Endometrium (tissue), 2 donors: ENCODE data around the gene EXOG.

ENCODE experiments used
- FAIRE-seq: peaks from 2 replicates; lab custom pipeline; 2012; peaks lifted over from hg19 to GRCh38; lab: Jason Lieb, UNC
- donor health status: control.
- donor health status: control.

Gene EXOG

GRCh38 chr3:38474928-38475605 is 21.1 kb upstream of the EXOG start:
- no peak for FAIRE-seq

- FAIRE-seq = no peak
Observed at GRCh38 chr3:38475716-38476115, 20.4 kb upstream of the EXOG start.

DNA sequence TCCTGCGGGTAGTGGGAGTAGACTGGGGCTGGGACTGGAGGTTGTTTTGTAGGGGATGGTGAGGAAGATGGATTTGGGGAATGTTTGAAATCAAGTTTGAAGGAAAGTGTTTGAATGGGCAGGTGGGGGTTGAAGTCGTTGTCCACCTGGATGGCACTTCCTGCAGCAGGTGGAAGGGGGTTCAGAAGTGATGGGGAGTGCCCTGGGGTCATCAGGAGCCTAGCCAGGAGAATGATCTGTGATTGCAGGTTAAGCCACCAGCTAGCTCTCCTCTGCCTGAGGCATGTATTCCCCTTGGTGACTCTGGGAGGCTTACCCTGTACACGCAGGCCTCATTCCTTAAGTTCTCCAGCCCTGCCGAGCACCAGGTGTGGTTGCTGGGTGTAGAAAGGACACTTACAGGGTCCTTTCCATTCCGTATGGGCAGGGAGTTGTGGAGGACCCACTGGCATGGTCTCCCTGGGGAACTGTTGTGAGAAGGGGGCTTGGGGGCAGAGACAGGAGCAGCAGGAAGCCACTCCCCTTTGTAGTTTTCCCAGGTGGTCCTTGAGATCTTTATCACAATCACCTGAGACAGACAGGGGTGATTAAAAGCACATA is 19.9 kb upstream of the EXOG start:
- no peak for FAIRE-seq

DNA sequence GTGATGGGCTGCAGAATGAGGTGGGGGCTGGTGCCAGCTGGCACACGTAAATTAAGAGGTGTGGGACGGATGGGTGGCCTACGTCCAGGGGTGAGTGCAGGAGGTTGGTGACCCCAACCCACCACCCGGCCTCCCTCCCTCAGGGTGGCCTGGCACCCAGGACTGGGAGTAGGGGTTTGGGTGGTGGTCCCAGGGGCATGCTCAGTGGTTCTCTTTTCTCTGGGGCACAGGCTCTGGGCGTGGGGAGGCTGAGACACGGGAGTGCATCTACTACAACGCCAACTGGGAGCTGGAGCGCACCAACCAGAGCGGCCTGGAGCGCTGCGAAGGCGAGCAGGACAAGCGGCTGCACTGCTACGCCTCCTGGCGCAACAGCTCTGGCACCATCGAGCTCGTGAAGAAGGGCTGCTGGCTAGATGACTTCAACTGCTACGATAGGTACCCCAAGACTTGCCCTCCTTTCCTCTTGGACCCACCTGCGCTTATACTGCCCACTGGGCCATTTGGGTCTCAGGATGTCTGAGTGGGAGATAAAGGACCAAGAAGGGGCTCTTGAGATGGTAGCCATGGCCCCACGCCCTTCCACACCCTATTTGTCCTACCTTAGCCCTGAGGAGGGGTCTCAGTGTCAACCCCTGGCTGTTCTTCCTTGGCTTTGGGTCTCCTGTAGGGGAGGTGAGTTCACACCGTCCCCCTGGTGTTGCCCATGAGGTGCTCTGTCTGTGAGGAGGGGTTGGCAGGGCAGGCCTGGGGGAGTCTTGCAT is 18.9 kb upstream of the EXOG start:
- FAIRE-seq = no peak

GRCh38 chr3:38477839-38478450 is 18.2 kb upstream of the EXOG start:
- no peak for FAIRE-seq

- no peak for FAIRE-seq
Observed at GRCh38 chr3:38478901-38479300, 17.2 kb upstream of the EXOG start.

GRCh38 chr3:38479431-38480092 is 16.6 kb upstream of the EXOG start:
- FAIRE-seq = peak; percentile 26

- no peak for FAIRE-seq
Observed at GRCh38 chr3:38480093-38480445, 16.1 kb upstream of the EXOG start.

GRCh38 chr3:38480930-38481329 is 15.2 kb upstream of the EXOG start:
- FAIRE-seq = no peak

GRCh38 chr3:38482951-38483350 is 13.2 kb upstream of the EXOG start:
- no peak for FAIRE-seq

GRCh38 chr3:38487323-38487722 is 8.8 kb upstream of the EXOG start:
- no peak for FAIRE-seq

DNA sequence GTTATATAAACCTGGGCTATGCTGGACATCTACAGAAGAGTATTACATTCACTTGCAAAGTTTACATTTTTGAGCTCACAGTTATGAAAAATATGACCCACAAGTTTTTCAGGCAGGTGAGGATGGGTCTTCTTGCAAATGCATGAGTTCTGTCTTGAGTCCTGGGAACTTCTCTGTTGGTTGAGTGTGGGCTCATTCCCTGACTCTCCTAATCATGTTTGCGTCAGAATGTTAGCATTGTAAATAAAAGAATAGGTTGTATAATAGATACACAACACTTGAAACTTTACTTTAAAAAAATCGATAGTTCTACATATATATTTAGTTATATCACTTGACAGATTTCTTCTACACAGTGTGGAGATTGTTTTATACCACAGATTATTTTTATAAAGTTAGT is 7.2 kb upstream of the EXOG start:
- no peak for FAIRE-seq

GRCh38 chr3:38489766-38490165 is 6.4 kb upstream of the EXOG start:
- FAIRE-seq = no peak

- FAIRE-seq = no peak
Observed at GRCh38 chr3:38490281-38491030, 5.7 kb upstream of the EXOG start.

- no peak for FAIRE-seq
Observed at GRCh38 chr3:38491215-38491614, 4.9 kb upstream of the EXOG start.

DNA sequence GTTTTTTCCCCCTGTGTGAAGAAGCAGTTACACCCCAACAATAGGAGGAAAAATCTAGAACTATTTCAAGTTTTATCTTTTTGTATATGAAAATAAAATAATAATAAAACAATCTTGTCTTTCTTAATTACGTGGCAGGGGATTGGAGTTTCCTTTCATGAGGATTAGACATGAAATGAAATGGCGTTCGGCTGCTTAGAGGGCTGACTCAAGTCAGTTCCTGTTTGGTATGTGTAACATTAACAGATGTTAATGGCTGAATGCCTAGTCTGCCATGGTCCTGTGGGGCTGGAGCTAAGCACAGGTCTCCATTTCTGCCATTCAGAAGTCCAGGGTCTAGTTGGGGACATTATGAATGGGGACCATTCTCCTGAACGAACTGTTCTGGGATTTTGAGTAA is 3.1 kb upstream of the EXOG start:
- no peak for FAIRE-seq

GRCh38 chr3:38497031-38497430 is 891 bp downstream of the EXOG start:
- FAIRE-seq = no peak

DNA sequence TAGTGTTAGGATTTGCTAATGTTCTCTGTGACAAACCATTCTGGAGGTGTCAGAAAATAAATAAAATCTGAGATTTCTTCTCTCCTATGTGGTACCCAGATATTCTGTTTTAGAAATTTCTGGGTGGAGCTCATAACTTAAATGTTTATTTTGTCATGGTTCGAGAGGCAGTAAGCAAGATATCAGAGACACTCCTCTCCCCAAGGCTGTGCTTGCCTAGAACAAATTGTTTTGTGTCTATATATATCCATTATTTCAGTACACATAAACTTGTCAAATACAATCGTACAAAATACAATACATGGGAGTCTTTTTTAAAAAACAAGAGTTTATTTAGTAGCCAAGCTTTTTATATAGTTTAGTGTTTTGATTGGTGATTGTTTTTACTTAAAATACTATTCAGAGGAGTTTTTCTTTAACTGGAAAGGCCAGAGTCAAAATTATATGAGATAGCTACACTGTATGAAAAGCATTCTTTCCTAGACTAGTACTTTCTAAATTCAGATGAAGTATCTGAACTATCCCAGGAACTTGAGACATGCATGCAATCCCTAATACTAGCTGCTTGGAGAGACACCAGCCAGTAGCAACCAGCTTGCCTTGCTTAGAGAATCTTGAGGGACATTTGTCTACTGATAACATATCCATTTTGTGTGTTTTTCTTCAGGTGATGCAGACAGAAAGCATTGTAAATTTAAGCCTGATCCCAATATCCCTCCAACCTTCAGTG is 4.7 kb downstream of the EXOG start:
- no peak for FAIRE-seq

DNA sequence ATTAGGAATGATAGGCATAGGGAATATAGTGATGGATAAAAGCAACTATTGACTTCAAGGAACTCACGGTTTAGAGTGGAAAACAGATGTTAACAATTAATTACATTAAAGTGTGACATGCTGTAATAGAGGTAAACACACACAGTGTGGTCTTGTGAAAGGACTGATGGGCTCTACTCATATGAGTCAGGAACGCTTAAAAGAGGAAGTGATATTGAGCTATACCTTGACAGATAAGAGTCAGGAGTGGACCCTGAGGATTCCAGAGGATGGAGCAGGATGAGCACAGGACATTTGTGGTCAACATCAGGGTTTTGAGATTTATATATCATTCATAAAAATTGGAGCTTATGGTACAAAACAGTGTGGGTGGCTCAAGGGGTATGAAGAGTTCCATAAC is 11.0 kb downstream of the EXOG start:
- no peak for FAIRE-seq

- no peak for FAIRE-seq
Observed at GRCh38 chr3:38509732-38510131, 13.6 kb downstream of the EXOG start.

DNA sequence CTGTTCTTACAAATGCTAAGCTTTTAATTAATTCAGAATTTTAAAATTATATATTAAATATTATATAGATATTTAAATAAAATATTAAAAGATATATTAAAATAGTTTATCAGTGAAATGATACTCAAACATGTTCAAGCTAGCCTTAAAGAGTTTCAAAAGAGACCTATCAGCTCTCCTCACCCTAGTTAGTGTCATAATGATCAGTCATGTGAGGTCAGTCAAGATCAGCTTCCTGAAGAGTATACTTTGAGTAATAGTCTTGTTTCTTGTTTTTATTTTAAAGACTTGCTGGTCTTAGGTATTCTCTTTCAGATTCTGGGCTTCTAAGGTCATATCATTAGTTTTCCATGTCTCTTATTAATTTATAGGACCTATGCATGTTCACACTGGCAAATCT is 14.5 kb downstream of the EXOG start:
- FAIRE-seq = no peak
